Left colon (tissue), 2 donors: ENCODE data around the gene CEBPA. TPM values are rescaled to one million over a fixed set of nuclear protein-coding genes. Genes with fewer than 3 reads are reported as not detected.

Experiments
- ATAC-seq: fragments of 200-7000 bp; cut with Tn5 transposase; one replicate; pipeline ENCODE4 v1.9.1; 2020; ENCODE audit warnings: mild to moderate bottlenecking, moderate library complexity
- DNase-seq, 2 donors: peaks; one replicate each; pipeline ENCODE4 v3.0.0-alpha.2; 2020
- intact Hi-C, 2 donors: fragments of 100-400 bp; cut with DNase I in 1 of 2; cut with micrococcal nuclease in 1 of 2; formaldehyde crosslinking; loops; one replicate each; pipeline versions ENCODE4 v1.11.2 to v1.14.0; 2022; cut with DNase I, micrococcal nuclease
- total RNA-seq, 2 donors: library from RNA; stranded (reverse); fragmentation: NEBNext Ultra II Directional; extraction: Animal tissue kit (Norgen Biotek cat#: 25700); gene quantifications; one replicate each; pipeline ENCODE4 v1.2.1, GENCODE V29; 2021
- donor health status: DM: no; HTN: no; CAD: no.
- donor health status: DM: yes; HTN: yes; CAD: no.

CEBPA gene
- total RNA-seq, 2 donors from 2014 or later: 70.6 to 73.5 TPM

DNA sequence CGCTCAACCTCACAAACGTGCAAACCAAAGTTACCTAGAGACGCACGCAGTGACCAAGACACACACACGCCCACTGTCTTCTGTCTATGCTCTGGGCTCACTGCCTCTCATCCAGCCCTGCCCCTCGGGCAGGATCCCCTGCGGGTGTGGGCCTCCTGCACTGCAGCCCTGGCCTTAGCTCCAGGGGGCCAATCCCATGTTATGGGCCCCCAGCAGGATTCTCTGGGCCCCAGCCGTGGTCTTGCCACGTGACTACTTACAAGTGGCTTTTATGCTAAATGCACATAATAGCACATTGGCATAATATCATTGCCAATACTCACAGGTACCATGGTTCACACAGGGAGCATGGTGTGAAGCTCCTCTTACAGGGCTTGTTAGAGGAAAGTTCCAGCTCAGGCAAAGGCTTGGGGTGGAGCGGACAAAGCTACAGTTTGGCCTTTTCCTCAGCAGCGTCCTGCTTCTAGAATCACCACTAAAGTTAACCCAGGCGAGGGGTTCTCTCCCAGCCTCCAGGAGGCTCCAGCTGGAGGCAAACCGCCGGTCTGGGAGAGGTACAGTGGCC lies 37.4 kb downstream of the CEBPA start:
- no peak for DNase-seq
- no peak for ATAC-seq
- intact Hi-C loops: no loop called here

DNA sequence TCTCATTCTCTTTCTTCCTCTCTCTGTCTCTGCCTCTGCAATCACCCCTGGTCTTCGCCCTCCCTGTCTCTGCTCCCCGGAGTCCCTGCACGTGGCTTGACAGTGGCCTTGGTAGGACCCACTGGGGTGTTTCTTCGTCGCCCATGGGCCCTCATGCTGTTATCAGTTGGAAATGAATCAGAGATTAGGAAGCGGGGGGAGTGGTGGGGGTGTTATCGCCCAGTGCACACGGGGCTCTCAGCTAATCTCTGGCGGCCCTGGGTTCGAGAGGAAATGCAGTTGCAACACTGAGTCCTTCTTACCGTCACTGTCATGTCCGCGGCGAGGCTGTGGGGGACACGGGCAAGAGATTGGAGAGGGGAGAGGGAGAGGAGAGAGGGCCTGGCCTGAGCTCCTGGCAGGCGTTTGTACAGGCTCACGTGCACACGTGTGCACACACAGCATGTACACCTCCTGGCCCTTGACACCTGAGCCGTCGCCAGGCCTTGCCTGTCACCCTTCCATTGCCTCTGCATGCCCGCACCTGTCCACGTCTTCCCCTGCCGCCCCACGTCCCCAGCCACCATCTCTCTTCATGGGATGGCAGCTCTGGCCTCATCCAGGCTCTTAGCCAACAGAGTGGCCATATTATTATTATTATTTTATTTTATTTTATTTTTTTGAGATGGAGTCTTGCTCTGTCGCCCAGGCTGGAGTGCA lies 38.9 kb downstream of the CEBPA start:
- ATAC-seq (no peak), DNase-seq (no peak)
- intact Hi-C loops: no loop called here

GRCh38 chr19:33261511-33262189 lies 40.7 kb downstream of the CEBPA start:
- intact Hi-C loops: no loop called here
- ATAC-seq: no peak
- DNase-seq: no peak

DNA sequence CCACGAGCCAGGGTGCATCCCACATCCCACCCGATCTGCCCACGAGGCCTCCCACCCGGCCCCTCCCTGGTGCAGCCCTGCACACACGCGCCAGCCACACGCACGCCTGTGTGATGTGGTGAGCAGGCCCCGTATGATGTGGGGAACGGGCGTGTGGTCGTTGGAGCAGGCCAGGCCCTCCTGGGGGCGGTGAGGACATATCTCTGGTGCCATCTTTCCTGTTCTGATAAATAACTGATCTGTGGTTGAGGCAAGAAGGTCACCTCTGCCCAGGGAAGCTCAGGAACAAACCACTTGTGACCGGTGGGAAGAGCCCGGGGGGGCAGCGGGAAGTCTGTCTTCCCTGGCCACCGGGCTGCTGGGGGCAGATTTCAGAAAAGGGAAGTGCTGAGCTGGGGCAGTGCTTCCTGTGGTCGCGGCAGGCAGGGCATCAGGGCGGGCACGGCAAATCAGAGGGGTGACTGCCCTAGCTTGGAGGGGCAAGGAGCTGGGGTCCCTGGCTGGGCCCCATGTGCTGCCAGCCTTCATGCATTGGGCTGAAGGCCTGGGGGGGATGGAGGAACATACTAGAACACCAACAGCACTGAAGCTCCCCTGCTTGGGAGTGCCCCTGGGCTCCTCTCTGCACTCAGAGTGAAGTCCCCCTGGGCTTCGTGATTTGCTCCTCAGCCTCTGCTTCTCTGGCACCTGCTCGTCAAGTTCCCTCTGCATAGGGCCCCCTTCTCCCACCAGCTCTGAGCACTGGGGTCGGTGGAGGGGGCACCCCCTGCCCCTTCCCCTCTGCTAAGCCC lies 41.5 kb downstream of the CEBPA start:
- ATAC-seq (no peak), DNase-seq (no peak)

GRCh38 chr19:33259539-33259938 lies 42.8 kb downstream of the CEBPA start:
- no peak for DNase-seq
- no peak for ATAC-seq
- intact Hi-C loops: no loop called here

More for the DNA sequence above, 41.5 kb downstream of the CEBPA start:
- intact Hi-C loops: no loop called here

- intact Hi-C loops: no loop called here
- ATAC-seq (no peak), DNase-seq (no peak)
Measured at GRCh38 chr19:33257828-33258227, 44.5 kb downstream of the CEBPA start.

DNA sequence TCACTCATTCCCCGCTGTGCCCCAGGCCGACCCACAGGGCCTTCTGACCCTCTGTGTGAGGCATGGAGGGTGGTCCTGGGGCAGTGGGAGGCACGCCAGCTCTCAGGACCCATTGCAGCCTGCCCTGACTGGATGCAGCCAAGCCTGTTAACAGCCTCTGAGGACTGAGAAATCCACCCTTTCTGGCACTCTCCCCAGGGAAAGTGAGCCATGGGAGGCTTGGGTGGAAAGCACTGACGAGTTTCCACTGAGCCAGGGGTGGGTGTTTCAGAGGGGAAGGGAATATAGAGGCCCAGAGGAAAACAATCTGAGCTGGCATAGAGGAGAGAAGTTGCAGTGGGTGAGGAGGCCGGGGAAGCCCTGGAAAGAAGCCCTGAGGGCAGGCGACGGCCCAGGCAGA lies 46.1 kb downstream of the CEBPA start:
- DNase-seq (no peak), ATAC-seq (no peak)
- intact Hi-C loops: no loop called here

GRCh38 chr19:33255781-33256180 lies 46.6 kb downstream of the CEBPA start:
- DNase-seq: no peak
- ATAC-seq: no peak
- intact Hi-C loops: no loop called here

- no peak for ATAC-seq
- intact Hi-C loops: no loop called here
- DNase-seq: no peak
Measured at GRCh38 chr19:33254245-33254824, 48.0 kb downstream of the CEBPA start.

DNA sequence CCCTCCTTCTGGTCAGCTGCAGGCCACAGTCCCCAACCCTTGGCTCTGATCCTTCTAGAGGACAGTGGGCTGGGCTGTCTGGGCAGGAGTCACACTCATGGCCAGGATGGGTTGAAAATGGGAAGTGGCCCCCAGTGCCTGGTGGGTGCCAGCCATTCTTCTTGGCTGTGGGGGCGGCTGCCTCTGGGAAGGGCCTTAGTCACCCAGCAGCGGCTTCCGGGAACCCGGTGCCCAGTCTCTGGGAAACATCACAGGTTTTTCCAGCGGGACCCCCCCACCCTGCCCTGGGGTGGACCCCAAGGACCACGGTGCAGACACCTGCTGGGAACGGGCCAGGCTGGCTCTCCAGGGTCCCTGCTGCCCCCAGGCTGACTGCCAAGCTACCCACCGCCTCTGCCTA lies 49.4 kb downstream of the CEBPA start:
- no peak for DNase-seq
- no peak for ATAC-seq
- intact Hi-C loops: no loop called here

- intact Hi-C loops: no loop called here
- DNase-seq (no peak), ATAC-seq (no peak)
Measured at GRCh38 chr19:33252418-33252962, 49.8 kb downstream of the CEBPA start.

GRCh38 chr19:33251526-33252090 lies 50.7 kb downstream of the CEBPA start:
- DNase-seq: no peak
- intact Hi-C loops: no loop called here

GRCh38 chr19:33251076-33251475 lies 51.3 kb downstream of the CEBPA start:
- ATAC-seq (no peak), DNase-seq (no peak)
- intact Hi-C loops: no loop called here

More at GRCh38 chr19:33251526-33252090, 50.7 kb downstream of the CEBPA start:
- ATAC-seq: no peak

GRCh38 chr19:33250500-33250899 lies 51.8 kb downstream of the CEBPA start:
- intact Hi-C loops: no loop called here
- ATAC-seq: no peak

More at GRCh38 chr19:33250500-33250899, 51.8 kb downstream of the CEBPA start:
- no peak for DNase-seq

Other genes with a start within 250 kb of the CEBPA start
- gene RHPN2, start 237.6 kb downstream of the CEBPA start, total RNA-seq: 10 to 100 TPM; 86.5 to 87.5 TPM
- gene GPATCH1, start 221.4 kb downstream of the CEBPA start, total RNA-seq: 10 to 100 TPM in 1 of 2 donors, 1 to 10 TPM in 1; 8.3 to 10.9 TPM
- not detected for gene WDR88, start 170.4 kb downstream of the CEBPA start, total RNA-seq
- 10 to 100 TPM in 1 of 2 donors, 1 to 10 TPM in 1; 7.2 to 12.4 TPM for gene LRP3, start 108.2 kb downstream of the CEBPA start, total RNA-seq
- under 1 TPM in 1 of 2 donors, not detected in 1; 0.22 TPM for gene SLC7A10, start 76.7 kb downstream of the CEBPA start, total RNA-seq
- 10 to 100 TPM; 70.1 to 73.2 TPM for gene CEBPG, start 71.2 kb upstream of the CEBPA start, total RNA-seq
- 10 to 100 TPM; 35.7 to 86.1 TPM for gene PEPD, start 219.3 kb upstream of the CEBPA start, total RNA-seq